ENCODE results near the gene DEK. TPM values are rescaled to one million over a fixed set of nuclear protein-coding genes. Genes with fewer than 3 reads are reported as not detected.

The DEK gene
- total and polyA plus RNA-seq, 2 of the 13 experiments (the other 11 are each of a cell fraction or from before 2014, with no cell fraction given): 53.2 to 276 TPM

GRCh38 chr6:18185624-18186023 lies 78.7 kb downstream of the DEK start:
- DNase-seq (ENCODE audit: low spot score): no peak
- no peak overlapping the region for H2AFZ ChIP-seq (ENCODE audit: low read length)
- peaks cover 0 to 4% of the 10 kb centered on the region in 2 experiments; a peak in 1 of 5 replicates for H3K36me3 ChIP-seq (replicated peaks in 1 of 2; ENCODE audit: control insufficient read depth in 1 of 2, insufficient read depth in 2 of 2, low read length in 2 of 2)
- no peaks in the 10 kb centered on the region for H3K27me3 ChIP-seq (ENCODE audit: control insufficient read depth in 1 of 2, insufficient read depth in 2 of 2, low read length in 2 of 2)
- TF ChIP-seq NR2F2 (IDR thresholded peaks at IDR 0.05; ENCODE audit: borderline replicate concordance, low read depth) (no peak), ZNF543 (CRISPR knock-in tag; IDR thresholded peaks at IDR 0.05) (no peak), NCOA5 (CRISPR knock-in tag; IDR thresholded peaks at IDR 0.05) (no peak), ZFP82 (CRISPR knock-in tag; IDR thresholded peaks at IDR 0.05; ENCODE audit: borderline replicate concordance) (no peak), TBL1XR1 (IDR thresholded peaks at IDR 0.05; ENCODE audit: borderline replicate concordance, low read length, partially characterized antibody) (no peak), CBX1 (IDR thresholded peaks at IDR 0.05; ENCODE audit: low read depth) (no peak), PHB2 (IDR thresholded peaks at IDR 0.05; ENCODE audit: partially characterized antibody) (no peak), ZNF75D (CRISPR knock-in tag; IDR thresholded peaks at IDR 0.05; ENCODE audit: borderline replicate concordance) (no peak), NONO (IDR thresholded peaks at IDR 0.05) (no peak), NONO (CRISPR knock-in tag; conservative IDR thresholded peaks at IDR 0.05) (no peak), RXRB (CRISPR knock-in tag; IDR thresholded peaks at IDR 0.05; ENCODE audit: borderline replicate concordance) (no peak), PCBP2 (optimal IDR thresholded peaks at IDR 0.05; ENCODE audit: low read depth, low read length, poor library complexity, severe bottlenecking) (no peak), XBP1 (CRISPR knock-in tag; IDR thresholded peaks at IDR 0.05) (no peak), ELK4 (CRISPR knock-in tag; IDR thresholded peaks at IDR 0.05; ENCODE audit: borderline replicate concordance) (no peak)
- ChIA-PET CTCF (ENCODE audit: low intra/inter-chr PET ratio, low total read pairs) (no interaction called here), POLR2A (no interaction called here)
- H3K4me1 ChIP-seq (ENCODE audit: insufficient read depth, low read length): no peaks in the 10 kb centered on the region
- 95% methylated on average over 1 of the region's 1 CpG for WGBS (ENCODE audit: low lambda C conversion rate)
- no peak overlapping the region for H3K27ac ChIP-seq (ENCODE audit: extremely low read length, insufficient read depth, low read length)
- FAIRE-seq: no peak
- no peak for ATAC-seq
- no peak overlapping the region for H3K4me2 ChIP-seq (ENCODE audit: low read depth, low read length)
- no peaks in the 10 kb centered on the region for H3K79me2 ChIP-seq (ENCODE audit: insufficient read depth, low read length)
- no peak overlapping the region for H3K4me3 ChIP-seq (replicated peaks in 1 of 3; ENCODE audit: insufficient read depth in 1 of 3, low read depth in 2 of 3, low read length in 3 of 3)
- no peaks in the 10 kb centered on the region for H4K20me1 ChIP-seq (ENCODE audit: insufficient read depth, low read length)
- in situ Hi-C loops (cut with HindIII; ENCODE audit: extremely low pct_ligation_motif_present, low pct_unique_long_range_greater_than_20kb): no loop called here
- intact Hi-C loops (cut with micrococcal nuclease; ENCODE audit: unreplicated experiment): no loop called here
- no peak overlapping the region for H3K9ac ChIP-seq (ENCODE audit: insufficient read depth, low read depth, low read length)
- no TSS peak for BruUV-seq (replicated peaks)
- no peaks in the 10 kb centered on the region for H3K9me3 ChIP-seq (ENCODE audit: low read length)
